Posterior vena cava (tissue), 2 donors: ENCODE data around the gene SHROOM4. TPM values are rescaled to one million over a fixed set of nuclear protein-coding genes. Genes with fewer than 3 reads are reported as not detected.

ENCODE experiments used
- DNase-seq: peaks from one replicate; pipeline ENCODE4 v3.0.0-alpha.2; 2020; ENCODE audit warnings: low spot score
- intact Hi-C, 2 donors: fragments of 100-400 bp; cut with DNase I; formaldehyde crosslinking; loops; one replicate each; pipeline versions ENCODE4 v1.14.1 to v1.14.2; 2022 to 2023
- total RNA-seq, 2 donors: library from RNA; stranded (reverse); fragmentation: NEBNext Ultra II Directional; extraction: Animal tissue kit (Norgen Biotek cat#: 25700); gene quantifications; one replicate each; pipeline ENCODE4 v1.2.1, GENCODE V29; 2021
- donor health status: DM: yes; HTN: yes; CAD: no.
- donor health status: DM: yes; HTN: yes; CAD: no.

Gene SHROOM4
- total RNA-seq, 2 donors from 2014 or later = 8.0 to 11.5 TPM

DNA sequence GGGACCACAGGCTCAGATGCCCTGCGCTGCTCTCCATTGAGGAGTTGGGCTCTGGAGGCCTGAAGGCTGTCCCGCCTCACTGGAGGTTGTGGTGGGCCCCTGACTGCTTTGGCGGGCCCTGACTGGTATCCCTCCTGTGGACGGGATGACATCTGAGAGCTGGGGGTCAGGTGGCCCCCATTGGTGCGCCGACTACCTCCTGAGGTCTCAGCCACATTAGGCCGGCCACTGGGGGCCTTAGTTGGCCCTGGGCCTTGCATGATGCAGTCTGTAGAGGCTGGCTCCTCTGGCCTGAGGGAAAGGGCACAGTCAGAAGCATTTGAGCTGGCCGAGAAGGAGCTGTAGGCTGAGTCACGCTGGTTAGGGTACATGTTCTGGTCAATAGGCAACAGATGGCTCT is 178.8 kb downstream of the SHROOM4 start:
- DNase-seq = no peak

DNA sequence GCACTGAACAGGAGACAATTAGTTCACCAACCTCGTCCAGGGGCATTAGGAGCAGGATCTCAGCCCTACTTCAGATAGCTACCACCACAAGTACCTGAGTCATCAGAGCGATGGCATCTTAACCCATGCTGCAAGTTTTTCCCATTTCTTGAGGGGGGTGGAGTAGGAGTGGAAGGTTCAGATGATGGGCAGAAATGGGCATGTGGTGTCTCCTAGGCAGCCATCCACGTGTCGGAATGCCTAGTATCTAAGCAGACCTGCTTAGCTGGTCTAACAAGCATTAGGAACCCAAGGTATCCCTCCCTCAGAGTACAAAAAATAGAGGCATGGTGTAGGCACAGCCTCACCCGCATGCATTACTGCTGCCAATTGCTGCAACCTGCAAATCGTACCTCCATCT is 184.2 kb downstream of the SHROOM4 start:
- intact Hi-C loops = no loop called here
- no peak for DNase-seq

More for the DNA sequence above, 178.8 kb downstream of the SHROOM4 start:
- intact Hi-C loops = no loop called here

DNA sequence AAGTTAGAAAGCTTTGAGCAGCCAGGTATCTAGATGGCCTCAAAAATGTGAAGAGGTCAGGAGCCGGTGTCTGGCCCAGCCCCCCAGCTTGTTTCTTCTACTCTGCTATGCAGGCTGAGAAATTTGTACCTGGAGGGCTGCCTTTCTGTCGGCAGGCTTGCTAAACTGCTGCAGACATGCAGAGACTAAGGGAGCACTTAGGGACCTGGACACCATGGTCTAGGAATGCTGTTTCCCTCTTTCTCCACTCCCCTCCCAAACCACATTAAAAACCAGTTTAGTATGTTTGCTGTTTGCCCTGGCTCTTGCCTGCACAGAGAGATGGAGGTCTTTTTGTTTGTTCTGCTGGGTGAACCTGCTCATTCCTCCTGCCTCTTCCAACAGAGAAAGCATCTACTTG is 186.3 kb downstream of the SHROOM4 start:
- DNase-seq = no peak
- intact Hi-C loops = no loop called here

DNA sequence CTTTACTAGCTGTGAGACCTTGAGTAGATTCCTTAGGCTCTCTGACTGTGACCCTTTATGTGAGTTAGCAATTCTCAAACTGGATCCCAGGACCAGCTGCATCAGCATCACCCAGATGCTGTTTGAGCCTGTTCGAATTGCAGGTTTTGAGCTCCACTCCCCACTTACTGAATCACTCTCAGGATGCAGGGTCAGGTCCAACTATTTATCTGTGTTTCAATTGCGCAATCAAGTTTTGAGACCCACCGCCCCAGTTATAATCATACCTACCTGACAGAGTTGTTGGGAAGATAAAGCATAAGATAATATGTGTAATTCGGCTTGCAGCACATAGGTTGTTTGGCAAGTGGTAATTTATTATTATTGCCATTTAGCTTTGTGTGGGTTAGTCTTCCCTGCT is 187.6 kb downstream of the SHROOM4 start:
- intact Hi-C loops = no loop called here
- no peak for DNase-seq

DNA sequence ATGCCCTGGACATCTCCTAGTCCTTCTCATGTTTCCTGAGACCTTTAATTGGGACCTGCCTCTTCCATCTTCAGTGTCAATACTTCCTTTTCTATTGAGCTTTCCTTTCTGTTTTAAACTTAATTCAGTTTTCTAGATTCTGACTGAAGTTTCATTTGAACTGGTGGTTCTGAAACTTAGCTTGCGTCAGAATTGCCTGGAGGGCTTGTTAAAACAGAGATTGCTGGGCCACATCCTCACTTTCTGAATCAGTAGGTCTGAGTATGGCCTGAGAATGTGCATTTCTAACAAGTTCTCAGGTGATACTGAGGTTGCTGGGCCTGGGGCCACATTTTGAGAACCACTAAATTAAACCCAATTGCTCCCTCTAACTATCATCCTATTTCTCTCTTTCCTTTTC is 191.2 kb downstream of the SHROOM4 start:
- intact Hi-C loops = loop anchor here in 1 of 2 donors (2.0 kb wide), 1 partner anchor 56 kb away; no protein-coding TSS in a partner anchor

DNA sequence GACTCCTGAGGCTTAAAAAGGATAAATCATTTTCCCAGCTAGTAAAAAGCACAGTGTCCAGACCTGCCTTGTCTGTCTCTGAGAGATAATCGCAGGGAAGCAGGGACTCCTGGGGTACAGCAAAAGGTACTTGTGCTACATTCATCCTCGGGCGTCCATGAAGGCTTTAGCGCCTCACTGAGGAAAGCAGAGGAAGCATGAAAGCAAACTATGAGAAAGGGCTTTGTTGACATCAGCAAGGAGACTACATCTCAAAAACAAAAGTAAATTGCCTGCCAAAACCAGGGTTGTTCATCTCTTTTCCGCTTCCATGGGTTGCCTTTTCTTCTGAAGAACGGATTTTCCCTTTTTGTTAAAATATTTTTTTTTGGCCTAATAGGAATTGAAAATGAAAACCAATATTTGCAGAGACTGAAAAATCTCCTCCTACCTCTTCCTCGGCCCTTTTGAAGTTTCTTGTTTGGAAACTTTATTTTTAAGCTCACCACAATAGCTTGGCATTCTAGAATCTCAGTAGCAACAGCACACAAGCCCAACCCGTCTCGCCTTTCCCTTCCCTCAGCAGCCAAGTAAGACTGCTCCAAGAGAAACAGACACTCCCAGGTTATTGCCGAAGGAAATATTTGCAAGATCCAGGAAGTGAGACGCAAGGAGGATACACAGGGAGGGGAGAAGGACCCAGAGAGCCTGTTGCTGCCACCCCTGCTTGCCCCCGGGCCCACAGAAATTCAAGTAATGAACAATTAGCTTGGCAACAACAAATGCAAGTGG is 195.0 kb downstream of the SHROOM4 start:
- intact Hi-C loops = no loop called here
- DNase-seq = no peak

More for the DNA sequence above, 191.2 kb downstream of the SHROOM4 start:
- no peak for DNase-seq

DNA sequence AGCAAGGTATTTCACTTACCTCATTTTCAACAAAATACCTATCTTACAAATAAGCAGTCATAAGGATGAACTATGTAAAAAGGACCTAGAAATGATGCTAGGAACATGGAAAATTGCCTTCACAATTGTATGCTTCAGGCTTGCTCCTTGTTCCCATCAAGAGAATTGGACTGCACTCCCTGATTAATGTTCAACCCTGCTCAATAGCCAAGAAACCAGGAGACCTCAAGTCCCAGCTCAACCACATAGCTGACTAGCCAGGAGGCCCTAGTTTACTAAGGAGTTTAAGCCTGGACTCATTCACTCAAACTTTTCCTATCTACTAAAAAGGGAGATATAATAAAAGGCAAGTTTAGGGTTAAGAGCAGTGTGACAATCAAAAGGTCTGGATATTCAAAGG is 196.8 kb downstream of the SHROOM4 start:
- DNase-seq = no peak
- intact Hi-C loops = no loop called here

DNA sequence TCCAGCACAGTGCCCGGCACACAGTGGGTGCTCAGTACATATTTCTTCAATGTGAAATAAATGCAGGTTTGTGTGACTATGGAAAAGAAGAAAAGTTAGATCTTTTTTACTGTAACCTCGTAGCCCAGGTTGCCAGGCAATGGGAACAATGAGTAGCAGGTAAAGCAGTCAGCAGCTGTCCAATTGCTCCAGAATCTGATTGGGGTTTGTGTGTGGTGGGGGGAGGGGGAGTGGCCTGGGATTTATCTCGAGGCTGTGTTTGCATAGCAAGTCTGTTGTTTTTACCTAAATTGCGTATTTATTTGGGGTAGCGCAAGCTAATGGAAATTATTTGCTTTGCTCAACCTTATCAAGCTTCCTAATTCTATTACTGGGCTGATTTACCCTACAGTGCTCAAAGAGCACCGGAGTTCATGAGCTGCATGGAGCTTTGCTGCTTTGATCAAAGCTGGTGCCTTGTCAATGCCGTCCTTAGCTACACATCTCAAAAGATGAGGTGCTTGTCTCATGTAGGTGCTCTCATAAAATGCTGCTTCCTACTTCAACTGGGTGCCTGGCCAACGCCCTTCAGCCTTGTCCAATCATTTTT is 198.3 kb downstream of the SHROOM4 start:
- intact Hi-C loops = no loop called here
- DNase-seq = no peak

DNA sequence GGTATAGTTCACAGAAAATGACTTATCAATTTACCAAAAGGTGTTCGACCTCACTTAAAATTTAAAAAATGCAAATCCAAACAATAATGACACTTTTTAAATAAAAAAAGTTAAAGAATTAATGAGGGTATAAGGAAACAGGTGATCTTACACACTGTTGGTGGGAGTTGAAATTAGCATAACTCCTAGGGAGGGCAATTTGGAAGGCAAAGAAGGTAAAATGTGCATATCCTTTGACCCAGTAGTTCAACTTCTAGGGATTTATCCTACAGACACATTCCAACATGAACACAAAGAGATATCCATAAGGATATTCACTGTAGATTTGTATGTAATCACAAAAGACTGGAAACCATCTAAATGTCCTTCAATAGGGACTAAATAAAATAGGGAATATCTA is 199.5 kb downstream of the SHROOM4 start:
- no peak for DNase-seq
- intact Hi-C loops = no loop called here

DNA sequence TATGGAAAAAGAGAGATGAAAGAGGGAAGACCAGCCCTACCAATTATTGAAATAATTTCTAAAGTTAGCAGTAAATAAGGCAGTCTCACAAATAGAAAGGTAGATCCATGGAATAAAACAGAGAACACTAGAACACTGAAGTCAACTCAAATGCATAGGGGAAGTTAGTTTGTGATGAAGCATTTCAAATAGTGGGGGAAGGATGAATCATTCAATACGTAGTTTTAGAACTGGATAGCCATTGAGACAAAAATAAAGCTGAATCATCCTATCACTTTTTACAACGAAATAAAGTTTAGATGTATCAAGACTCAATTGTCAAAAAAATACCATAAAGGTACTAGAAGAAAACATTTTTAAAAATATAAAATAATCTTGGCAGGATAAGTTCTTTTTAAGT is 200.1 kb downstream of the SHROOM4 start:
- DNase-seq = no peak
- intact Hi-C loops = no loop called here

DNA sequence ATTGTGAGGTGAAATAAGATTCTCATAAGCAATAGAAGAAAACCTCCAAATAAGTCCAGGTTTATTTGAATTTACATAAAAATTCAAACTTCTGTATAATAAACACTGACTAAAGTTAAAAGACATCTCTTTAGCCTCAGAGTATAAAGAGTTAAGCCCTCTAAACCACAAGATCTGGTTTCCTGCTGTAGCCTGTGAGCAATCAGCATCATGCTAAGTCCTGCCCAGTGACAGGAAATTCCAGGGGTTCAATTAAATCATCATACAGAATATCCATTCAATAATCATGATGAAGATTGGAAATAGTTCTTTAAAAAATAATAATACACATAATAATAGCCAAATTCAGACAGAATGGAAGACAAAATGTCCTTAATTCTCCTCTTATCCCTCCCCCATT is 204.2 kb downstream of the SHROOM4 start:
- DNase-seq = no peak
- intact Hi-C loops = no loop called here

DNA sequence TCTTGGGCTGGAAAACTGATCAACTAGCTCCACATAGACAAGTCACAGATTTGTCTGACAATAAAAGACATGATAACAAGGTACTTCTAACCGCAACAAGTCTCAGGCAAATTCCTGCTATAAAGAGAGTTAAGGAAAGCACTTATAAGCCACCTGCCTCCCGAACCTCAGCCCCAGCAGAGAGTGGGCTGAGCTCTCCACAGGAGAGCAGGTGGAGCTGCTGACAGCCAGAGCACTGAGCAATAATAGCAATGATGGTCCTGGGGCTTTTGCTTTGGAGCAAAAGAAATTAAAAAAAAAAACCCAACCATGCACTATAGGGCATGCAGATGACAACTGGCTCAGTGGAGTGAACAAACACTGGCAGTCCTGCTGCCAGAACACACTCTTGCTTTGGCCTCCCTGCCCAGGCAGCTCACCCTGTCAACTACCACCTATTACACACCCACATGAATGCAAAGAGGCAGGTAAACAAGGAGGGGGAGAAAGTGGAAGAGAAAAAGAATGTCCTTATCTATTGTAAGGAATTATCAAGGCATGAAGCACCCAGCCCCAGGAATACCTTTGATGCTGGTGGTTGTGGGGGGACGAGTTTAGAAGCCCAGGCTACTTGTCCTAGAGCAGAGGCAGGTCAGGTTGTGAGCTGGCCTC is 207.6 kb downstream of the SHROOM4 start:
- intact Hi-C loops = no loop called here
- no peak for DNase-seq

DNA sequence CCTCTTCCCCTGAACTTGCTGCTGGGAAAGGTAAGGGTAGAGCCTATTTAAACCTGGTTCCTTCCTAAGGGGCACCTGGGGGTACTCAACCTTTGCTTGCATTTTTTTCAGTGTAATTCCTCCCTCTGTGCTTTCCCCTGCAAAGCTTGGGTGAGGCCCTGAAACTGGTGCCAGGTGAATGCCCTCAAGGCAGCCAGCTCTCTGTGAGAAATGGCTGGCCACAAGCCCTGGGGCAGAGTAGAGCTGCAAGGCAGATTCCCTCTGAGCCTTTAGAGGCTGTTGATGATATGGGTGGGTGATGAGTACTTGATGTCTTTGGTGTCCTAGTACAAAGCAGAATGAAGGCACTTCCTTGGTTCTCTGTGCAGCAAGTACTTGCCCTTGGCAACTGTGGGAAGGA is 217.9 kb downstream of the SHROOM4 start:
- intact Hi-C loops = no loop called here
- DNase-seq = no peak

DNA sequence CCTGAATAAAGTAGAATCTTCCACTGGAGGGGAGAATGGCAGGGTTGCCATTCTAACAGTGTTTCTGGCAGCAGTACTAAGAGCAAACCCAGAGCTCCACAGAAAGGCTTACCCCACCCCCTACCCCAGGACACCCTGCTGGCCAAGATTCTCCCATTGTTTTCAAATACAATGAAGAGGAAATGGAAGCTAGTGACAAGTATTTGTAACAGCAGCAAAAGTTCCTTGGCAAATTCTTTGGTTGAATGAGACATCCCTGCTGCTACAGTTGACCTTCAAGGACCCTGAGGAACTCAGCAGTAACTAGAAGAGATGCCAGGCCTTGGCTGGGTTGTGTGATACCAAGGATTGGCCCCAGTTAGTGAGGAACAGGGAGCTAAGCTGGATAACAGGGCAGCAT is 219.2 kb downstream of the SHROOM4 start:
- no peak for DNase-seq
- intact Hi-C loops = no loop called here

DNA sequence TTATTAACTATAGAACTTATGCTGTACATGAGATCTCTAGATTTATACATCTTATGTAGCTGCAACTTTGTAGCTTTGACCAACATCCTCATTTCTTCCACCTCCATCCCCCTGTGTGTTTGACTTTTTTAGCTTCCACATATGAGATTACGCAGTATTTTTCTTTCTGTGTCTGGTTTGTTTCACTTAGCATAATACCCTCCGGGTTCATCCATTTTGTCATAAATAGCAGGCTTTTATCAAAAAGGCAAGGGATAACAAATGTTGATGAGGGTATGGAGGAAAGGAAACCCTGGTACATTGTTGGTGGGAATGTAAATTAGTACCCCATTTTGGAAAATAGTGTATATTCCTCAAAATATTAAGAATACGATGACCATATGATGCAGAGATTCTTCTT is 227.0 kb downstream of the SHROOM4 start:
- intact Hi-C loops = no loop called here
- no peak for DNase-seq

DNA sequence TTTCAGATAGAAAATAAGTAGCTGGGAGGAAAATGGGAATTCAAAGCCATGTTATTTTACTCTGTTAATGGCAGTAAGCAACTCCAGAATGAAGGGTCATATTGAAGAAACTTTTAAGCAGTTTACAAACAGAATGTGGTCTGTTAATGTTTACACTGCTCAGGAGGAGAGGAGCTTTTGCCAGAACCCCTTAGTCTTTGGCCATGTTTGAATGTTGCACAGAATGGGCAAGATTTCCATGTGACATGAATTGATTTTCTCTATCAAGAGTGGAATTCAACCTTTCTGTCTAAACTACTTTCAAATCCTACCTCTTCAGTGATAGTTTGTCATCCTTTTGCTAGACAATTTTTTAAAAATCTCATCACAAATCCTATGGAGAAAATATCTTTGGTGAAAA is 227.6 kb downstream of the SHROOM4 start:
- no peak for DNase-seq
- intact Hi-C loops = no loop called here

DNA sequence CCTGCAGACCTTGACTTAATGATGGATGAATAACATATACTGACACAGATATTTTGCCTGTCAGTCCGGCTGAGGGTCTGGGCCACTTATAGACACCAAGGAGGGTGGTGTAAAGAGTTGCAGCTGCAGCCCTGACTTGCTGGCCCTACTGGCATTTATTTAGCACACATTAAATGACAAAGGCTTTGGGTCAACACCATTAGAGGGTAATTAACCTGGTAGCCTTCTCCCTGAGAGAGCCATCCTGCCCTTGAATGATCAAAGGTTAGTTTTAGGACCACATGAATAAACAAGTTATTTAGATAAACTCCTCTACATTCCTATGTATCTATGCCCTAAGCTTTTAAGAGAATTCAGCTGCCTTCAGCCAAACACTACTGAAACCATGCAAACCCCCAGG is 232.6 kb downstream of the SHROOM4 start:
- intact Hi-C loops = no loop called here
- no peak for DNase-seq

DNA sequence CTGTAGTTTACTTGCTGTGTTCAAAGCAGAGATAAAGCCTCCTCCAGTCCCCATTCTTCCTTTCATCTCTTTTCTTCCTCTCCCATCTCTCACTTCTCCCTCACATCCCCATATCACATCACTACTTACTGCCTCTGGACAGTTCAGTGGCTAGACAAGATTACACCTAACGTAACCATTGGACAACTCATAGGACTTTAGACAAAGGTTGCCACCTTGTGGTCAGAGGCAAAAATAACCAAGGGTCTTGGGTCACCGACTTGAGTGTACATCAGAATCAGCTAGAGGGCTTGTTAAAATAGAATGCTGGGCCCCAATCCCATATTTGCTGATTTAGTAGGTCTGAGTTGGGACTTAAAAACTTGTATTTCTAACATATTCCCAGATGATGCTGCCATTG is 234.0 kb downstream of the SHROOM4 start:
- no peak for DNase-seq
- intact Hi-C loops = no loop called here

DNA sequence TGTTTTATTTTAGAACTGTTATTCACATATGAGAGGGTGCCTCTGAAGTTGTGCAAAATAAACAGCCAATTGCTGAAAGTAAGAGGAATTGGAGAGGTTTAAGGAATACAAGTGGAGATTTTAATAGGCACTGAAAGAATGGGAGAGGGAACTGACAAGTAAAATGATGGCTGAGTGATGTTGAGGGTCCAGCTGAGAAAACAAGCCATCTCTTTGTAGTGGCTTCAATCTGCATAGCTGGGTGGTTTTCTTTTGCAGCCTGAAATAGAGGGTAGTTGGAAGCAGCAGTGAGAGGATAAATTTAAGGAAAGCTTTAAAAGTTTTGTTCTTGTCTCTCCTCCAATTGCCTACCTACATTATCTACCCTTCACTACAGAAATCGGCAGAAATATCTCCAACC is 236.7 kb downstream of the SHROOM4 start:
- DNase-seq = no peak
- intact Hi-C loops = no loop called here

DNA sequence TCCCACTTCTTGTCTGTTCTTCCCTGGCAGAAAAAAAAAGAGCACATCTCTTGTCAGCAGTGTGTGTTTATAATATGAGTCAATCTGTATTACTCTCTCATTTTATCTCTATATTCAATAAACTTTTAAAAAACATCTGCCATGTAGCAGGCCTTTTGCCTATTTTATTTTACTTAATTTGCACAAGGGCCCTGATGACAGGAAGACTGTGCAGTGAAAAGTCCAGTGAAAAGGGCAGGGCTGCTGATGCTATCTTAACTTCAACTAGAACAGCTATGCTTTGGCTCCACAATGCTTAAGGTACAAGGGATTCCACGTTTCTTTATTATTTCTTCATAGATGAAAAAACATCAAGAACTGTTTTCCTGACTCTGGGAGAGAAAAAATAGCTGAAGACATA is 246.4 kb downstream of the SHROOM4 start:
- intact Hi-C loops = loop anchor here in 1 of 2 donors (2.0 kb wide), 1 partner anchor 55 kb away; no protein-coding TSS in a partner anchor
- DNase-seq = no peak

DNA sequence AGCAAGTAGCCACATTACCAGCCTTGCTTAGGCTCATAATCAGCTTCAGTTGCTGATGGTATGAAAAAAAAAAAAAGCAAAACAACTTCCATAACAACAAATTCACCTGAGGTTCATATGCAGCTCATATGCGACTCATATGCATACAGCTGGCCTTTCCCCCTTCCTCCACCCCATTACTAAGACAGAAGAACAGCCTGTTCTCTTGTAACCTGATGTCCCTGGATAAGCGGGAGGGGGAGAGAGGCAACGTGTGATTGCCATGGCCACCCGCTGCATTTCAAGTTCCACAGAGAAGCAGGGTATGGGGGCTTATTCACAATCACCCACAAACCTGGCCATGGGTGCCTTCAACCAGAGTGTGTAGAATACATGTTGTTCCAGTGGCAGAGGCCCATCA is 248.3 kb downstream of the SHROOM4 start:
- intact Hi-C loops = loop anchor here in 1 of 2 donors (2.0 kb wide), 1 partner anchor 57 kb away; no protein-coding TSS in a partner anchor
- no peak for DNase-seq
